Stimulated activated CD8-positive, alpha-beta memory T cell treated with anti-CD3 and anti-CD28 coated beads, Interleukin-15, amount 100 ng/mL, for 48 hours (primary cell): ENCODE data around the gene ZNF277.
"Not testable (repeated sequence)": the region's sequence is repeated elsewhere in the genome, so short reads cannot be mapped to it uniquely, and the experiment has no call there.

Experiments used
- DNase-seq, 2 donors: peaks; one replicate each; pipeline ENCODE4 v3.0.0-alpha.2; 2020; ENCODE audit warnings: low read depth in 2 of 2

ZNF277 gene

DNA sequence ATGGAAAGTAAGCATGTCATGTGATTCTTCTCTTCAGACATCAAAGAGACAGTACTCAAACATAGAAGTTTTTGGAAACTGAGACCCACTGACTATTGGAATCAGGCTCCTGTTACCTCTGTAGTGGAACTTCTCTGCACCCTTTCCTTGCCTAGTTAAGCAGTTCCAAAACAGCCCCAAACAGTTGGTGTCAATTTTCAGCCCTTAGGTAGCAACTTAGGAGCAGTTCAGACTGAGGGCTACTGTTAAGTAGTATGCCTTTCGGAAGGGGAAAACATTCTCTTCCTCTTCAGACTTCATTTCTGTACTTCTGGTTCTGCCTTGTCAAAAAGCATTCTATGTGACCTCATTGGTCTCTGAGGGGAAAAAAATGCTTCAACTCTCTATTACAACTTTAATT is 85.7 kb downstream of the ZNF277 start:
- DNase-seq = no peak

GRCh38 chr7:112293416-112293815 is 86.9 kb downstream of the ZNF277 start:
- no peak for DNase-seq

DNA sequence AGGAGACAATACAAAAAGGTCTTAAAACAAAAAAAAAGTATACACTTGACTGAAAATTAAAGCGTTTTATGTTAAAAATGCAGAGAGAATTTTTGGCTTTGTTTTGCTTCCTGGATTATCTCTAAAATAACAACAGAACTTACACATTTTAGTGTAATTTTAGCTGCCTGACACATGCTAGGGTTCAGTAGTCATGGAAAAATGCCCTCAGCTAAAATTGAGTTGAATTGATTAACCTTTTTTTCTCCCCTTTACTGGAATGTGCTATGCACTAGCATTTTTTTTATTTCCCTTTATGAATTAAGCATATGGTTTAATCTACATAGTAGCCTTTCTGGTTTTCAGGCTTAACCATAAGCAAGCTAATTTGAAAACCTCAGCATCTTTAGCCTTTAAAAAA is 89.9 kb downstream of the ZNF277 start:
- no peak for DNase-seq

DNA sequence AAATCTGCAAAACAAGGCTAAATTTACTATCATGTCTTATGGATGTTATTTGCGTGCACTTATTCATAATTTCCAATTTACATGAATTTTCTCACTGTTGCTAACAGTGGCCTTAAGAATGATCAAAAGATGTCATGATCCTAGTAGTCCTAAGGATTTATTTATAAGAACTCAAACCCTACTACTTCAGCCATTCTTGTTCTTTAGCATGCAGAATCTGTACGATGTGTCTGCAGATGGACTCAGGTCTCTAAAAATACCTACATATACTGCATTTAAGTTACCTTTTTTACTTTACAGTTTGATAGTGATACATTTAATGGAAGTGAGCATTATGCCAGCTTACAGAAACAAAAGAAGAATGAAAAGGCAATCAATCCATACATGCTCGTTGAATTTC is 91.2 kb downstream of the ZNF277 start:
- DNase-seq = no peak

- DNase-seq = no peak
These were observed 92.1 kb downstream of the ZNF277 start for GRCh38 chr7:112298543-112299100.

DNA sequence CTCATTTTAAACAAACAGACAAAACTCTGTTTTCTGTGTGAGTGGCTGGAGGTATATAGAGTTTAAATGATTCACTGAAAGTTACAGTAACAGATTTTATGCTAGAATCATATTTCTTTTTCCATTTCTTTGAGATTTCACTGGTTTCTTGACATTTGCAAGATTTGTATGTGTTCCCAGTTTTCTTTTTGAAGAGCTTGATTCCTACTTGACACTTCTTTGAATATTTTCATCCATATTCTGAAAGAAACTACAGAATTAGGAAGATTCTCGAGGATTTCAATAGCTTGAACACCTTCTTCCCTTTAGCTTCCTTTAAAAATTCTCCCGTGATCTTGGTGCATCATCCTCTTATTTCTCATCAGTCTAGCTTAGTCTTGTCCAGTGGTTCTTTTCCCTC is 93.6 kb downstream of the ZNF277 start:
- DNase-seq = no peak

DNA sequence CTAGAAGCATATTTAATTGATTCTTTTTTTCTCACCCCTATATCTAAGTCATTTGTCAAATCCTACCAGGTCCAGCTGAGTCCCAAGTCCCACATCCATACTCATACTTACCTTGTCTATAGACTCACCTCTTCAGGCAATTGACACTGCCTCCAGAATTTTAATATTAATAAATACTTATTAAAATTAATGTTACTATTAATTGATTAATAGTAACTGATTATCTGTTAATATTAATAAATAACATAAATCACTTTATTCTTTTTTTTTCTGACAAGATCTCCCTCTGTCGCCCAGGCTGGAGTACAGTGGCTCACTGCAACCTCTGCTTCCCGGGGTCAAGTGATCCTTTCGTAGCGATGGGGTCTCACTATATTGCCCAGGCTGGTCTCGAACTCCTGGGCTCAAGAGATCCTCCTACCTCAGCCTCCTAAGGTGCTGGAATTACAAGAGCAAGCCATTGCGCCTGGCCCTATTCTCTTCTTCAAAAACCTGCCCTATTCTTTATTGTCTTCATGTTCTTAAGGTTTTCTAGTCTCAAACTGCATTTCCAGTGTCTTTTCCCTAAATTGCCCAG is 94.4 kb downstream of the ZNF277 start:
- no peak for DNase-seq

DNA sequence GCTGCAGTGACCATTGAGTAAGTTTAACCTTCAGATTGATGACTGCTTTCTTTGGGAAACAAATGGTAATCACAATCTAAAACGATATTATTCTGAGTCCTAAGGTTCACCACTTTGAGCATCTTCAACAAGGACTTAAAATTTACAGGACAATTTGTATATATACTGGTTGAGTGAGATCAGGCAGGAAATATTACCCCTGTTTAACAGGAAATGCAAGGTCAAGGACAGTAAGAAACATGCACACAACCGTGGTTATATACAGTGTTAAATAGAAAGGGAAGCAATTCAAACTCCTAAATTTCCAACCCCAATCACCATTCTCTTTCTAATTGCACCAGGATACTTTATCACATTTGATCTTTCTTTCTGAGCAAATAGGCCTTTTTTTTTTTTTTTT is 96.1 kb downstream of the ZNF277 start:
- DNase-seq = no peak

- no peak for DNase-seq
These were observed 100.4 kb downstream of the ZNF277 start for GRCh38 chr7:112306903-112307302.

DNA sequence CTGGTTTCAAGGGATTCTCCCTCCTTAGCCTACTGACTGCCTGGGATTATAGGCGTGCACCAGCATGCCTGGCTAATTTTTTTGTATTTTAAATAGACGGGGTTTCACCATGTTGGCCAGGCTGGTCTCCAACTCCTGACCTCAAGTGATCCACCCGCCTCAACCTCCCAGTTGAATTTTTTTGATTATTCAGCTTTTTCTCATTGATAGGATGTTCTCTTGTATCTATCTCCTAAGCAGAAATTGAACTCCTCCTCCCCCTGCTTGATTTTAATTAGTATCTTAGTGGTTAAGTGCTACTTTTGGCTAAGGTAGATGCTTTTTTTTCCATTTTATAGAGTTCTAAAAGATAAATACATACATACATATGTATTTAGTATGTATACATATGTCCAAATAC is 101.0 kb downstream of the ZNF277 start:
- no peak for DNase-seq

DNA sequence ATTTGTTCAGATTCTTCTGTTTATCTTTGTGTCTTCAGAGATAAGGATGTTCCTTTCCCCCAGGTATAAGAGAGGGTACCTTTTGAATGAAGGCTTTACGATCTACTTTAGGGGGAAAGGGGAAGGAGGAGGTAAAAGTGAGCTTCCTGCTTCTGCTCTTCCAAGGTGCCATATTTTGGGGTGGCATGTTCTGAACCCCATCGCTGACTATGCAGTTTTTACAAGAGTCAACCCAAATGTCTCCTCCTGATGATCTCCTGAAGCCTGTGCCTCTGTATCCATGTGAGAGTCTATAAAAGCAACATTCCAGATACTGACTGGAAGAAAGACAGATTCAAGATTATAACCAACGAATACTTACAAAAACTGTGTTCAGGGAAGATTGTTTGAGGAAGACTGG is 102.5 kb downstream of the ZNF277 start:
- no peak for DNase-seq

GRCh38 chr7:112316803-112317202 is 110.3 kb downstream of the ZNF277 start:
- DNase-seq = not testable (repeated sequence)

- no peak for DNase-seq
These were observed 115.6 kb downstream of the ZNF277 start for GRCh38 chr7:112322070-112322469.

- DNase-seq = no peak
These were observed 121.1 kb downstream of the ZNF277 start for GRCh38 chr7:112327566-112327965.

DNA sequence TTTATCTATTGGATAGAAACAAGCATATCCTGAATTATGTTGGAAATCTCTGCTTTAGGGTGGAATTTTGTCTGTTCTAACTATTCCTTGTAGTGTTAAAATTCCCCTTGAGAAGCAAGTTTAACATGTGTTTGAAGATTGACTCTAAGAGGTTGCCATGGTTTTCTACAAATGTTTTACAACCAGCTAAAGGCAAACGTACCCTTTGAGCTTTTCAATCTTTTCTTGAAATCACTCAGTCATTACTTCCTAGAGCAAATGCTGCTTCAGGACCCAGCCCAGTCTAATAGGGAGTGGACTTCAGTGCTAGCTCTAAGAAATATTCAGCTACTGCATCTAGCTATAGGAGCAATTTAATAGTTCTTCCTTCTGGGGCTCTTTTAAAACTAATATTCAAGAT is 125.0 kb downstream of the ZNF277 start:
- DNase-seq = no peak

DNA sequence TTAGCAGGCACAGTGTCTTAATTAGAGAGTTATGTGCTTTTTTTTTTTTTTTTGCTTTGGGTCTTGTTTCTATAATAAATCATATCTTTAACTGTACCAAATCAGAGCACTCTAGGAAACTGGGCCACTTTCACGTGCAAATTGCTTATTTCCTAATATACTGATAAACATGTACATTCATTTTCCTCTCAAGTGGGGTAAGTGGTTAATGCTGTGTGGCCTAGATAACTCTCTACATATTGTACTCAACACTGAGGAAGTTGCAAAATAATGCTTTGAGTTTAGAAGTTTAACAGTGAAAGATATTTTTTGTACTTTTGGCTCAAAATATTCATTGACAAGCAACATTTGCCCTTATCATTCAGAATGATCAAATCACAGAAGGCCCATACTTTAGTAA is 127.9 kb downstream of the ZNF277 start:
- no peak for DNase-seq

DNA sequence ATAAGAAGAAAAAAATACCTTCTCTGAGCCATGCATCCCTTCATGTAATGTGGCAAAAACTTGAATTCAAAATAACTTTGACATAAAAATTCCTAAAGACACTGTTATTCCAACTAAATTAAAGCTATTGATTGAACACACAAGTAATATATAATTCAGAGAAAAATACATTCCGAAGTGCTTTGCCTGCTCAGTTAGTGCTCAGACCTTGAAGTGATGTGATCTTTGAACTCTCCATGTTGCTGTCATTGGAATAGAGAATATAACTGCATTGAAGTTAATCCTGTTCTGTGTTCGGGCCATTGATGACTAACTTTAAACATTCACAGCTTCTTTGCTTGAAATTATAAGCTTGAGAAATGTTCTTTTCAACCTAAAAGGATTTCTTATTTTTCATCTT is 129.8 kb downstream of the ZNF277 start:
- no peak for DNase-seq

- no peak for DNase-seq
These were observed 130.6 kb downstream of the ZNF277 start for GRCh38 chr7:112336936-112337576.

- no peak for DNase-seq
These were observed 131.4 kb downstream of the ZNF277 start for GRCh38 chr7:112337892-112338291.

DNA sequence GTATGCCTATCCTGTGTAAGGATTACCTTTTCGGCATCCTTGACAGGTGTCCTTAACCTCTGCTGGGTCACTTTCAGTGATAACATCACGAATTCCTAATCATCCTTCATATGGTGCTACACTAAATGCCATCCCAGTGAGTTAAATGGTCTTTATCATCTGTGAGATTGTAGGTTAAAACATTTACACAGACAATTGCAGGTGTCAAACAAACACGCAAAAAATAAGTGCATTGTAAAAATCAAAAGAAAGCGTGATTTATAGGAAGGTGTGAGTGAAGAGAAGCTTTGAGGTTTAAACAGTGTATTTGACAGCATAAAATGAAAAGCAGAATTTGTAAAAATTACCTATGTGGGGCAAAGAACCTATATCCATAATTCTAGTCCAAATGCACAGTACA is 132.3 kb downstream of the ZNF277 start:
- DNase-seq = no peak

- DNase-seq = no peak
These were observed 135.0 kb downstream of the ZNF277 start for GRCh38 chr7:112341464-112341863.

- DNase-seq = no peak
These were observed 140.0 kb downstream of the ZNF277 start for GRCh38 chr7:112346381-112347060.

- no peak for DNase-seq
These were observed 140.6 kb downstream of the ZNF277 start for GRCh38 chr7:112347088-112347487.
